Heart left ventricle (tissue), 16 donors: Measurements from ENCODE around the gene TTC39C. TPM values are rescaled to one million over a fixed set of nuclear protein-coding genes. Genes with fewer than 3 reads are reported as not detected.

Source experiments
- ATAC-seq, 4 donors: fragments of 200-7000 bp; cut with Tn5 transposase; one replicate each; pipeline ENCODE4 v1.9.1; 2020 to 2022; ENCODE audit warnings: moderate library complexity in 4 of 4, mild to moderate bottlenecking in 3 of 4, moderate number of reproducible peaks in 1 of 4
- DNase-seq, 5 donors: peaks; one replicate each; pipeline ENCODE4 v3.0.0-alpha.2; 2020
- H3K27ac ChIP-seq, 12 donors: fragments of 200-600 bp; sonication (generic) in 4 of 12; one replicate each; pipeline versions ENCODE4 v1.5.0 to v1.8.0; 2016 to 2022; ENCODE audit warnings: mild to moderate bottlenecking in 2 of 12
- H3K27me3 ChIP-seq, 9 donors: fragments of 200-600 bp; sonication (generic) in 2 of 9; one replicate each; pipeline versions ENCODE4 v1.5.1 to v1.8.0; 2016 to 2022; ENCODE audit warnings: mild to moderate bottlenecking in 3 of 9
- H3K36me3 ChIP-seq, 9 donors: fragments of 200-600 bp; sonication (generic) in 2 of 9; one replicate each; pipeline versions ENCODE4 v1.5.0 to v1.8.0; 2018 to 2022; ENCODE audit warnings: mild to moderate bottlenecking in 2 of 9
- H3K4me1 ChIP-seq, 12 donors: fragments of 200-600 bp; sonication (generic) in 4 of 12; one replicate each; pipeline versions ENCODE4 v1.5.0 to v1.8.0; 2016 to 2022; ENCODE audit warnings: mild to moderate bottlenecking in 3 of 12
- H3K4me3 ChIP-seq, 12 donors: fragments of 200-600 bp; sonication (generic) in 4 of 12; one replicate each; pipeline versions ENCODE4 v1.5.0 to v1.8.0; 2017 to 2022; ENCODE audit warnings: mild to moderate bottlenecking in 9 of 12, moderate library complexity in 4 of 12
- H3K9me3 ChIP-seq, 12 donors: fragments of 200-600 bp; sonication (generic) in 4 of 12; one replicate each; pipeline versions ENCODE4 v1.5.0 to v1.8.0; 2016 to 2022; ENCODE audit warnings: mild to moderate bottlenecking in 1 of 12
- POLR2A ChIP-seq, 2 donors: fragments of 450-650 bp; IDR thresholded peaks; one replicate each; pipeline ENCODE4 v1.6.1; 2017; ENCODE audit warnings: antibody characterized with exemption in 2 of 2, mild to moderate bottlenecking in 2 of 2, moderate library complexity in 2 of 2
- WGBS, 4 donors: extraction: QIAGEN DNeasy Blood & Tissue Kit in 2 of 4; methylation state at CpG; one replicate each; pipeline versions ENCODE4 v1.1.5 to v1.1.7; 2013 to 2018; 5-methylcytosine and 5-hydroxymethylcytosine counted together
- intact Hi-C, 10 donors: fragments of 100-400 bp; cut with DNase I; formaldehyde crosslinking; loops; one replicate each; pipeline versions ENCODE4 v1.11.1 to v1.14.2; 2022
- polyA plus RNA-seq, 2 donors: library from polyadenylated mRNA; stranded (reverse); fragments of 200-250 nt; gene quantifications; one replicate each; pipeline ENCODE4 v1.2.3, GENCODE V29; 2013
- total RNA-seq, 9 donors: library from RNA; depleted of rRNA in 2 of 9; stranded (reverse); fragments of >200 nt in 2 of 9; fragmentation: NEBNext Ultra II Directional in 3 of 9; extraction: Animal tissue kit (Norgen Biotek cat#: 25700) in 3 of 9; gene quantifications; one replicate each; pipeline versions ENCODE4 v1.1.0 to v1.2.4, GENCODE V29; 2016 to 2023
- TF ChIP-seq, protein P1 (sequence below), 12 donors: fragments of 200-600 bp; sonication (generic) in 4 of 12; IDR thresholded peaks; one replicate each; pipeline versions ENCODE4 v1.5.0 to v1.8.0; 2018 to 2022; ENCODE audit warnings: antibody characterized with exemption in 12 of 12, mild to moderate bottlenecking in 5 of 12
- donor health status: ischemic (EF 13 %, LVEDD 7.1; RV severe dilation, severe dysfunction).
- donor health status: healthy with polysubstance abuse.
- donor health status: DM: no; HTN: yes; CAD: no.
- donor health status: DM: no; HTN: no; CAD: no.
- donor health status: ischemic (EF 25% LVEDD 6.9; RV normal size, moderate dysfunction).
- donor health status: ischemic (EF 25% LVEDD 5.7; RV mildly dilated, moderate dysfunction).
- donor health status: healthy.
- donor health status: DM: yes; HTN: yes; CAD: no.
- donor health status: ischemic (EF 35%, LVEDD 5.7; RV mildly dilated, moderate dysfunction).
- donor health status: nonischemic (EF 11% LVEDD 7.7; RV severe dilation, severe dysfunction).
- donor health status: DM: yes; HTN: yes; CAD: no.
- donor health status: PGD.
- donor health status: ischemic (EF 29% LVEDD 5.4; RV normal size, mild dysfunction).
- donor health status: nonischemic (EF 23%, LVEDD 6.1; RV moderate dilation, normal function).

Gene TTC39C
- total and polyA plus RNA-seq, 11 donors = 2.3 to 12.8 (median 4.7) TPM

DNA sequence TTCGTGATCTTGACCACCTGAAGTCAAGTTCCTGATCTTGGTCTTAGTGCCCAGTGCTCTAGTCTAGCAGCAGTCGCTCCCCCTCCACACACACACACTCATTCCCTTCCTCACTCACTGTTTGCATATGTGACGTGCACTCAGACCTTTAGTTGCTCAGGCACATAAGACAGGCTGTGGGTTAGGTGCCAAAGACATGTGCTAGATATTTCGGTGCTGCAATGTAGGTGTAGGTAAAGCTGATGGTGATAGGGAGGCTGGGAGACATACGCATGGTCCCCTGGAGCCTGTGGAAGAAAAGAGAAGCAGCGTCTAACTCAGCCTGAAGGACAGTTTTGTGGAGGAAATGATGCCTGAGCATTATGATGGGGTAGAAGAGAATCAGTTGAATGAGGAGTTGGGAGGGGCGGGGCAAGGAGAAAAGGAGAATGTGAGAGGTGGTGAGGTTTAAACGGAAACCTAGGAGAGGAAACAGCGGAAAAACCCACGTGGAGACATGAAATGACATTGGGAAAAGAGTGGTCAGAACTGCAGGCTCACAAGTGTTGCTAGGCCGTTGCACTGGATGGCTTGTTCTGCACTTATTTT, 3.8 kb downstream of the TTC39C start:
- Histone ChIP-seq H3K27me3 (no peaks in the 10 kb centered on the region), H3K9me3 (no peaks in the 10 kb centered on the region), H3K36me3 (peaks cover 0 to 12% (median 0%) of the 10 kb centered on the region in 9 donors), H3K4me1 (peaks cover 0 to 83% (median 6%) of the 10 kb centered on the region in 12 donors), H3K27ac (peak overlapping the region in 1 of 12 donors; percentile 54), H3K4me3 (no peak overlapping the region)
- TF ChIP-seq, protein P1, sequence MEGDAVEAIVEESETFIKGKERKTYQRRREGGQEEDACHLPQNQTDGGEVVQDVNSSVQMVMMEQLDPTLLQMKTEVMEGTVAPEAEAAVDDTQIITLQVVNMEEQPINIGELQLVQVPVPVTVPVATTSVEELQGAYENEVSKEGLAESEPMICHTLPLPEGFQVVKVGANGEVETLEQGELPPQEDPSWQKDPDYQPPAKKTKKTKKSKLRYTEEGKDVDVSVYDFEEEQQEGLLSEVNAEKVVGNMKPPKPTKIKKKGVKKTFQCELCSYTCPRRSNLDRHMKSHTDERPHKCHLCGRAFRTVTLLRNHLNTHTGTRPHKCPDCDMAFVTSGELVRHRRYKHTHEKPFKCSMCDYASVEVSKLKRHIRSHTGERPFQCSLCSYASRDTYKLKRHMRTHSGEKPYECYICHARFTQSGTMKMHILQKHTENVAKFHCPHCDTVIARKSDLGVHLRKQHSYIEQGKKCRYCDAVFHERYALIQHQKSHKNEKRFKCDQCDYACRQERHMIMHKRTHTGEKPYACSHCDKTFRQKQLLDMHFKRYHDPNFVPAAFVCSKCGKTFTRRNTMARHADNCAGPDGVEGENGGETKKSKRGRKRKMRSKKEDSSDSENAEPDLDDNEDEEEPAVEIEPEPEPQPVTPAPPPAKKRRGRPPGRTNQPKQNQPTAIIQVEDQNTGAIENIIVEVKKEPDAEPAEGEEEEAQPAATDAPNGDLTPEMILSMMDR (IDR thresholded peaks at IDR 0.05) = no peak
- TF ChIP-seq POLR2A (IDR thresholded peaks at IDR 0.05) = no peak
- 87 to 90% (median 88%) methylated on average over 11 of the region's 11 CpGs for WGBS, 4 donors
- intact Hi-C loops = loop anchor here in 5 of 10 donors (5.0 to 10.0 kb wide), 5 partner anchors 46 to 99 kb away; no protein-coding TSS in a partner anchor
- DNase-seq (no peak), ATAC-seq (no peak)

- intact Hi-C loops = loop anchor here in 6 of 10 donors (5.0 to 10.0 kb wide), 6 partner anchors 45 to 98 kb away; no protein-coding TSS in a partner anchor
- ATAC-seq (no peak), DNase-seq (no peak)
- Histone ChIP-seq H3K27me3 (no peaks in the 10 kb centered on the region), H3K9me3 (no peaks in the 10 kb centered on the region), H3K4me1 (peaks cover 0 to 85% (median 6%) of the 10 kb centered on the region in 12 donors), H3K4me3 (no peak overlapping the region), H3K27ac (peak overlapping the region in 1 of 12 donors; percentile 54), H3K36me3 (peaks cover 0 to 12% (median 0%) of the 10 kb centered on the region in 9 donors)
- WGBS, 4 donors = 79 to 90% (median 86%) methylated on average over 5 of the region's 5 CpGs
- no peak for TF ChIP-seq POLR2A (IDR thresholded peaks at IDR 0.05)
- TF ChIP-seq, protein P1 (IDR thresholded peaks at IDR 0.05) = no peak
Measured at GRCh38 chr18:24019641-24020331, 5.2 kb downstream of the TTC39C start.

DNA sequence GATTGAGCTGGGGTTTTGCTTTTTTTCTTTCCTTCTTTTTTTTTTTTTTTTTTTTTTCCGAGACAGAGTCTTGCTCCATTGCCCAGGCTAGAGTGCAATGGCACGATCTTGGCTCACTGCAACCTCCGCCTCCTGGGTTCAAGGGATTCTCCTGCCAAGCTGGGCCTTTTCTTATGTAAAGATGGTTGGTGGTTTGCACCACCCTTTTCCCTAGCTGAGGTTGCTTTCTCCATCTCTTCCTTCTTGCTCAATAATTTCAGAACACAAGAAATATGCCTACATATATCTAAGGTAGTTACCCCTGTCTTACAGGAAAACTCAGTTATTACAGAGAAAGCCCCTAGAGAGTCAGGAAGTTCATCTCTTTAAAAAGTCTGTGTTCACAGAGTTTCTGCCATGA, 7.0 kb downstream of the TTC39C start:
- Histone ChIP-seq H3K4me1 (peaks cover 0 to 78% (median 0%) of the 10 kb centered on the region in 12 donors), H3K36me3 (peaks cover 0 to 12% (median 0%) of the 10 kb centered on the region in 9 donors), H3K27ac (no peak overlapping the region), H3K27me3 (no peaks in the 10 kb centered on the region), H3K4me3 (no peak overlapping the region), H3K9me3 (no peaks in the 10 kb centered on the region)
- DNase-seq (no peak), ATAC-seq (no peak)
- intact Hi-C loops = loop anchor here in 3 of 10 donors (5.0 to 10.0 kb wide), 2 partner anchors 61 to 93 kb away; no protein-coding TSS in a partner anchor
- 90 to 98% (median 96%) methylated on average over 3 of the region's 3 CpGs for WGBS, 4 donors
- no peak for TF ChIP-seq POLR2A (IDR thresholded peaks at IDR 0.05)
- TF ChIP-seq, protein P1 (IDR thresholded peaks at IDR 0.05) = no peak

DNA sequence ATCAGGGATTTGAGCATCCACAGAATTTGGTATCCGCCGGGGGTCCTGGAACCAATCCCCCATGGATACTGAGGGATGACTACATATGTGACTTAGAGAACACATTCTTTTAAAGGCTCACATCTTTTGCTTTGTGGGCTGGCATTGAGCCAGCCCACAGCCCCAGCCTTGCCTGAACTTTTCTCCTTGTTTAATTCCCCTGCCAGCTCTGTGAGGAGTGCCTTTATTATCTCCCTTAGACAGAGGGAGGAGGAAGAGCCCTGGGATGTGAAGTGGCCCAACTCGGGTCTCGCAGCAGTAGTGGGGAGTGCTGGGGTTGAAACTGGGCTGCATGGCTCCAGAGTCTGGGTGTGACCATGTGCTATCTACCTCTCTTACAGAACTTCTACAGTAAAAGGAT, 7.6 kb downstream of the TTC39C start:
- H3K4me3 ChIP-seq = no peak overlapping the region
- H3K4me1 ChIP-seq = peaks cover 0 to 78% (median 0%) of the 10 kb centered on the region in 12 donors
- intact Hi-C loops = loop anchor here in 3 of 10 donors (5.0 to 10.0 kb wide), 2 partner anchors 60 to 93 kb away; no protein-coding TSS in a partner anchor
- H3K9me3 ChIP-seq = no peaks in the 10 kb centered on the region
- DNase-seq = no peak
- H3K36me3 ChIP-seq = peaks cover 0 to 12% (median 0%) of the 10 kb centered on the region in 9 donors
- no peaks in the 10 kb centered on the region for H3K27me3 ChIP-seq
- ATAC-seq = no peak
- no peak overlapping the region for H3K27ac ChIP-seq
- WGBS, 4 donors = 71 to 86% (median 74%) methylated on average over 4 of the region's 4 CpGs
- TF ChIP-seq, protein P1 (IDR thresholded peaks at IDR 0.05) = no peak
- no peak for TF ChIP-seq POLR2A (IDR thresholded peaks at IDR 0.05)
